PFSK-1 (cell line): ENCODE measurements around the gene ACVR1.

Experiments used
- POLR2AphosphoS5 ChIP-seq: IDR thresholded peaks from 2 replicates; pipeline ENCODE4 v1.6.1; 2012; ENCODE audit warnings: low read depth, mild to moderate bottlenecking, control low read depth, low read length, moderate library complexity
- REST ChIP-seq, 2 experiments: IDR thresholded peaks; 2 replicates each; pipeline versions ENCODE4 v1.6.1 to v1.8.0; 2011 to 2012; ENCODE audit warnings: low read depth in 2 of 2, low read length in 2 of 2, control low read depth in 1 of 2, inconsistent platforms in 1 of 2, mild to moderate bottlenecking in 1 of 2, moderate library complexity in 1 of 2; ENCODE audit not compliant: insufficient read depth in 1 of 2
- SIN3A ChIP-seq: IDR thresholded peaks from 2 replicates; pipeline ENCODE4 v1.6.1; 2012; ENCODE audit warnings: mild to moderate bottlenecking, low read length, moderate library complexity, borderline replicate concordance; ENCODE audit not compliant: insufficient read depth
- TAF1 ChIP-seq: IDR thresholded peaks from 2 replicates; pipeline ENCODE4 v1.6.1; 2012; ENCODE audit warnings: low read length, control low read depth, borderline replicate concordance; ENCODE audit not compliant: insufficient read depth

- TF ChIP-seq SIN3A (no peak), REST (IDR thresholded peaks at IDR 0.05; ENCODE audit: insufficient read depth in 1 of 2, low read depth in 2 of 2, low read length in 2 of 2) (no peak), TAF1 (no peak), POLR2AphosphoS5 (no peak)
These were observed 98.7 kb downstream of the ACVR1 start for GRCh38 chr2:157777427-157777826.
